Activated CD8-positive, alpha-beta memory T cell treated with anti-CD3 and anti-CD28 coated beads for 1 hour (primary cell): ENCODE data around the gene PMEPA1.

ENCODE experiments used
- DNase-seq, 2 donors: peaks; one replicate each; pipeline ENCODE4 v3.0.0-alpha.2; 2020; ENCODE audit warnings: low read depth in 1 of 2; ENCODE audit errors: extremely low read depth in 1 of 2

Gene PMEPA1

GRCh38 chr20:57627339-57627738, 82.5 kb downstream of the PMEPA1 start:
- no peak for DNase-seq

GRCh38 chr20:57625978-57626377, 83.8 kb downstream of the PMEPA1 start:
- no peak for DNase-seq

DNA sequence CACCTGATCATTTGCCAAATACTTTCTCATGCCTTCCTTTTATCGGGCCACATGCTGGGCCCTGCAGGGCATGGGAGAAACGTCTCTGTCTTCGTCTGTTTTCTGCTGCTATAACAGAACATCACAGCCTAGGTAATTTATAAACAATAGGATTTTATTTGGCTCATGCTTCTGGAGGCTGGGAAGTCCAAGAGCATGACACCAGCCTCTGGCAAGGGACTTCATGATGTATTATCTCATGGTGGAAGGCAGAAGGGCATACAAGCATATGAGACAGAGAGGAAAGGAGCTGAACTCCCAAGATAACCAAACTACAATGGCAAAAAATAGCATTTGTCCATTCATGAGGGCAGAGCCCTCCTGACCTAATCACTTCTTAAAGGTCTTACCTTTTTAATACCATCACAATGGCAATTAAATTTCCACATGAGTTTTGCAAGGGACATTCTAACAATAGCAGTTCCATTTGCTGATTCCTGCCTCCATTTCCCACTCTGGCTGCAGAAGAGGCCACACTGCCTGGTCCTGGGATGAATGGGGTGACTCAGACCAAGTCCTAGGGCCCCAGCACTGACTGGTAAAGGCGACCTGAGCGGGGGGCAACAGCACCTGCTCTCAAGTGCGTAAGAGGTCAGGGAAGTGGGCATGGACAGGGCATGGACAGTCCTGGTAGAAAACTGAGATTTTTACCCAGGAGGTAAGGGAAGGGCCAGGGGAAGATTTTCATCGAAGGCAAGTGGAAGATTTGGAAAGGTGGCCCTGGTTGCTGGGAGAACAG, 84.4 kb downstream of the PMEPA1 start:
- DNase-seq: no peak

DNA sequence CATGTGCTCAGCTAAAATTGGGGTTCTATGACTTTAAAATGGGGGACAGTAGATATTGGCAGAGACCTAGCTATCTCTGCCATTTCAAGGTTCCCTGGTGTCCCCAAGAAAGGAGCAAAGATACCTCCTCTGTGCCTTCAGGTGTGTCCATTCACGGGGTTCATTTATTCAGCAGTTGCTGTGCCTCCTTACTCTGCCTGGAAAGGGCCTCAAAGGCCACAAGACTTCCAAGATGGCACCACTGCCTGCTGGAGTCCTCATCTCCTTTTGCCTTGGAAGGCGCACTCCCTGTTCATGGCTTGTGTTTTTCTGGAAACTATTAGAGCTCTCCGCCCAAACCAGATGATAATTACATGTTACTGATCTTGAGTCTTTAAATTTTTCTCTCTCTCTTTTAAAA, 85.7 kb downstream of the PMEPA1 start:
- no peak for DNase-seq

- DNase-seq: peak; percentile 34 to 60
These were observed 87.0 kb downstream of the PMEPA1 start for GRCh38 chr20:57622579-57623381.

- no peak for DNase-seq
These were observed 87.6 kb downstream of the PMEPA1 start for GRCh38 chr20:57622201-57622570.

GRCh38 chr20:57621421-57622200, 88.2 kb downstream of the PMEPA1 start:
- no peak for DNase-seq

DNA sequence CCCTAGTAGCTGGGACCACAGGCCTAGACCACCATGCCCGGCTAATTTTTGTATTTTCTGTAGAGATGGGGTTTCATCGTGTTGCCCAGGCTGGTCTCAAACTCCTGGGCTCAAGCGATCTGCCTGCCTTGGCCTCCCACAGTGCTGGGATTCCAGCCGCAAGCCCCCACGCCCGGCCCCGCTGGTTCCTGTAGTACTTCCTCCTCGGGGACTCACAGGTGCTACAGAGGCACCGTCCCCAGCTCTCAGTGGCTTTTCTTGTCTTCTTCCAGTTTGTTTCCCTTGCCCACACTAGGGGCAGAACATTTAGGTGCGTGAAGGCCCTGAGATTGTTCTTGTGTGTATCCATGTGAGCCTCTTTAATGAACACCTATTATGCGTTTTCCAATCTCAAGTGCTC, 88.8 kb downstream of the PMEPA1 start:
- DNase-seq: no peak

DNA sequence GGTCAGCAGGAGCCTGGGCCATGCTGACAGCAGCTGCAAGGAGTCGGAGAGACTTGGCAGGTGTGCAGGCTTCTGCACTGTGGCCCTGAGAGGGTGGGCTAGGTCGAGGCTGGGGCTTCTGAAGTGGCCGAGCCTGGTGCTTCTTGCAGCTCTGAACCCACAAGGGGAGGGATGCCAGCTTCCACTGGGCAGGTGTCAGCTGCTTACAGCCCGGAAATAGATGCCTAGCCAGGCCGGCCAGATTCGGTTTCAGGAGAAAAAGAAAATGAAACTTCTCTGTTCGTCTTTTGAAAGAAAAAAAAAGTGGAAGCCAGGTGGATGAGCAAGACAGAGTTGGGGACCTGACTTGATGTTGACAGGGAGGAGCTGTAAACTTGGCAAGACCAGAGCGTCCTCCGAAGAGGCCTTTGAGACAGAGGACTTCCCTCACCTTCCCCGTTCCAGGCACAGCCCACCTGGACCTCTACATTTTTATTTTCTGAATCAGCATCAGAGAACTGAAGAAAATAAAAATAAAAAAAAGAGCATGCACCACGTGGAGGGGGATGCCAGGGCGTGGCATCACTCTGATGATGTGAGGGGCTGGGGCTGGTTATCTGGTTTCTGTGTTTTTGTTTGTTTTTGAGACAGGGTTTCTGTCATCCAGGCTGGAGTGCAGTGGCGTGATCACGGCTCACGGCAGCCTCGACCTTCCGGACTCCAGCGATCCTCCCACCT, 89.4 kb downstream of the PMEPA1 start, which contains the start of gene ZBP1:
ZBP1 (minus strand) TSS at position 153 of the 717 bp plus-strand sequence; CDS start at position 22, 131 bp downstream.
- DNase-seq: no peak

- DNase-seq: peak in 1 of 2 donors; percentile 35
These were observed 90.6 kb downstream of the PMEPA1 start for GRCh38 chr20:57619051-57619831.

DNA sequence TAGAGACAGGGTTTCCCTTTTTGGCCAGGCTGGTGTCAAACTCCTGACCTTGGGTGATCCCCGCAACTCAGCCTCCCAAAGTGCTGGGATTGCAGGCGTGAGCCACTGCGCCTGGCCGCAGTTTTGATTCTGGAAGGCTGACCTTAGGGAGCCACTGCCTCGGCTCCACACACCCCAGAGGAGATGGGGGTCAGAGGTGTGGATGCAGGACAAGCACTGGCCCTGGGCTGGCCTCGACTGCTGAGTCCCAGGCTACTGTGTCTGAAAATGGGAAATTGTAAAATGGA, 91.1 kb downstream of the PMEPA1 start:
- DNase-seq: no peak

DNA sequence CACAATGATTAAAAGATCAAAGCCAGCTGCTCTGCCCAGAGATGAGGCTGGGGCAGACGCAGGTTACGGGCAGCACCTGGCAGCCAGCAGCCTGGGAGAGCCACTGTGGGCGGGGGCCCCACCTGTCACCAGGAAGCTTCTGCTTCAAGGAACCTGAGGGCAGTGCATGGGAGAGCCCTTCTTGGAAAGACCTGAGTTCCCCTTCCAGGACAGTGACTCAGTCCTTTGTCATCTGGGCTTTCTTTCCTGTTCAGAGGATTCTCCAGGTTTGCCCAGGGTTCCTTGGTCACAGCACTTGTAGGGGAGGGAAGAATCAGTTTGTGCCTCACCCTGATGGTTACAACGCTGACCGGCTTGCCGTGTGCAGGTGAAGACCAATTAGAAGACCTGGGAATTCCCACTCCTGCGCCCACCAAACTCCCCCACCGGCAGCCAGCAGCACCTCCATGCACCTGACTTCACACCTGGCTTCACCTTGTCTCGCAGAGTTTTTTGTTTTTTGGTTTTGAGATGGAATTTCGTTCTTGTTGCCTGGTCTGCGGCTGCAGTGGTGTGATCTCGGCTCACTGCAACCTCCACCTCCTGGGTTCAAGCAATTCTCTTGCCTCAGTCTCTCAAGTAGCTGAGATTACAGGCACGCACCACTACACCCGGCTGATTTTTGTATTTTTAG, 91.6 kb downstream of the PMEPA1 start:
- DNase-seq: no peak

GRCh38 chr20:57617079-57617795, 92.6 kb downstream of the PMEPA1 start:
- no peak for DNase-seq

DNA sequence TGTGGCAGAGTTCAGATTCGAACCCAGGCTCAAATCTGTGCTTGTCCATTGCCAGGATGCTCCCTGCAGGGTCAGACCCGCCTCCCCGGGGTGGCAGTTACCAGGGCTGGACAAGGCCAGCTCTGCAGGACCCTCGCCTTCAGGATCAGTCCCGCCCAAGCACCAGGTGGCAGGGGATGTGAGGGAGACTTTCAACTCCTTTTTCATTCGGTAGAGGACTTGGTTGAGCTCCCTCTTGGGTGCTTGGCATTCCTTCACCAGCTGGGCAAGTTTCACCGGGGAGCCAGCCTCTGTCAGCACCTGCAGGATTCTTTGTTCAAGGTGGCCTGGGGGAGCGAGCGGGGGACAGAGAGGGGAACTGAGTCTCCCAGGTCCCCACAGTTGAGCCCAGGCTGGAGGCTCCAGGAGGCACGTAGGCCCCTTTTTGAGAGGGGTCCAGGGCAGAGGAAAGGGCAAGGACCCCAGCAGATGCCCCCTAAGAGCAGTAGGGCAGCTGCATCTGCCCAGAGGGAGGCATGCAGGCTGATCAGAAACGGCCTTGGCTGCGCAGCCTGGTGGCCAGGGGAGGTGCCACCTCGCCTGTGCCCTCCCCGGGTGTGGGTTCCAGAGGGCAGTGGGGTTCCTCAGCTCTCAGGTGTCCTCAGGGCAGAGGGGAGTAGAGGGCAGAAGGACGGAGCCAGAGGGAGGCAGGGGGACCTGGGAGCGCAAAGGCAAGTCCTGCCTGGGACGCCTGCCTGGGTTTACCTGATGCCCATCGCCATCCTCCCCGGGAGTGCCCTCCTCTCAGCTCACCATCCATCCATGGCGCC, 93.5 kb downstream of the PMEPA1 start:
- no peak for DNase-seq

DNA sequence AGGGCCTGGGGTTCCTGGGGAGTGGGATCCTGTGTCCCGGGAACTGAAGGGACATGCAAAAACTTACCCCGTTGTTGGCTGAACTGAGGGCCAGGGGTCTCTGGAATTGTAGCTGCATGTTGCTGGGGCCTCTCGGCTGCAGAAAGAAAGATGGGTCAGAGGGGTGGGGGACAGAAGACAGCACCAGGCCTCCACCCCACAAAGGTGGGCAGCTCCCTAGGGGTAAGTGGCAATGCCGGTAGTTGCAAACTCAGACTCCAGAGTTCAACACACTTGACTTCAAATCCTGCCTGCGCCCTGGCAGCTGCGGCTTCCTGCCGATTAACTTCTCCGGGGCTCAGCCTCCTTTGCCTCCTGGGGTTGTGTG, 94.4 kb downstream of the PMEPA1 start:
- DNase-seq: no peak

GRCh38 chr20:57614490-57615444, 95.0 kb downstream of the PMEPA1 start:
- no peak for DNase-seq

DNA sequence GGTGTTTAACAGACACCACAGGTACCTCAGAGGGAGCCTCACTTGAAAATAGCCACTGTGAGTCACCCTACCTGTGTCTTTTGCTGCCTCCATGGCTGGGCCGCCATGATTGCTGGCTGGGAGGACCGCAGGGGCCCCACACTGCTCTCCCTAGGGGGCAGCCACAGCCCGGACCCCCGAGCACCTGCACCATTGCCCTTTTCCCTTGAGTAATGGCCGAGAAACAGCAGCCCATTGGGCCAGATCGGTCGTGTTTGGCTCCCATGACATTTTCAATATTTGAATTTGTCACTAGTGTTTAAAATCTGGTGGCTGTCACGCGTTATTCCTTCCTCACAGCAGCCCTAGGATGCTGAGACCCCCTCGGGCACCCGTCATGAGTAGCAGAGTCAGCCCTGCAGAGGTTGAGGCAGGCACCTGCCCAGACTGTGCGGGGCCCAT, 96.3 kb downstream of the PMEPA1 start:
- DNase-seq: no peak
